ENCODE data around the gene ENAM.

- no peak for TF ChIP-seq ZNF564 (CRISPR knock-in tag; IDR thresholded peaks at IDR 0.05)
- TF ChIP-seq CHCHD3 (CRISPR knock-in tag; IDR thresholded peaks at IDR 0.05): no peak
- no peak for TF ChIP-seq STAT5B (CRISPR knock-in tag; IDR thresholded peaks at IDR 0.05)
- TF ChIP-seq, protein P1, sequence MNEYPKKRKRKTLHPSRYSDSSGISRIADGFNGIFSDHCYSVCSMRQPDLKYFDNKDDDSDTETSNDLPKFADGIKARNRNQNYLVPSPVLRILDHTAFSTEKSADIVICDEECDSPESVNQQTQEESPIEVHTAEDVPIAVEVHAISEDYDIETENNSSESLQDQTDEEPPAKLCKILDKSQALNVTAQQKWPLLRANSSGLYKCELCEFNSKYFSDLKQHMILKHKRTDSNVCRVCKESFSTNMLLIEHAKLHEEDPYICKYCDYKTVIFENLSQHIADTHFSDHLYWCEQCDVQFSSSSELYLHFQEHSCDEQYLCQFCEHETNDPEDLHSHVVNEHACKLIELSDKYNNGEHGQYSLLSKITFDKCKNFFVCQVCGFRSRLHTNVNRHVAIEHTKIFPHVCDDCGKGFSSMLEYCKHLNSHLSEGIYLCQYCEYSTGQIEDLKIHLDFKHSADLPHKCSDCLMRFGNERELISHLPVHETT (CRISPR knock-in tag; conservative IDR thresholded peaks at IDR 0.05): no peak
- TF ChIP-seq SMC3 (IDR thresholded peaks at IDR 0.05; ENCODE audit: low read length): no peak
- no peak for TF ChIP-seq RAD21 (CRISPR knock-in tag; IDR thresholded peaks at IDR 0.05)
- no peak for TF ChIP-seq ZBTB1 (CRISPR knock-in tag; IDR thresholded peaks at IDR 0.05; ENCODE audit: borderline replicate concordance)
- TF ChIP-seq MXD1 (CRISPR knock-in tag; IDR thresholded peaks at IDR 0.05): no peak
- TF ChIP-seq, protein P2, sequence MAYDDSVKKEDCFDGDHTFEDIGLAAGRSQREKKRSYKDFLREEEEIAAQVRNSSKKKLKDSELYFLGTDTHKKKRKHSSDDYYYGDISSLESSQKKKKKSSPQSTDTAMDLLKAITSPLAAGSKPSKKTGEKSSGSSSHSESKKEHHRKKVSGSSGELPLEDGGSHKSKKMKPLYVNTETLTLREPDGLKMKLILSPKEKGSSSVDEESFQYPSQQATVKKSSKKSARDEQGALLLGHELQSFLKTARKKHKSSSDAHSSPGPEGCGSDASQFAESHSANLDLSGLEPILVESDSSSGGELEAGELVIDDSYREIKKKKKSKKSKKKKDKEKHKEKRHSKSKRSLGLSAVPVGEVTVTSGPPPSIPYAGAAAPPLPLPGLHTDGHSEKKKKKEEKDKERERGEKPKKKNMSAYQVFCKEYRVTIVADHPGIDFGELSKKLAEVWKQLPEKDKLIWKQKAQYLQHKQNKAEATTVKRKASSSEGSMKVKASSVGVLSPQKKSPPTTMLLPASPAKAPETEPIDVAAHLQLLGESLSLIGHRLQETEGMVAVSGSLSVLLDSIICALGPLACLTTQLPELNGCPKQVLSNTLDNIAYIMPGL (CRISPR knock-in tag; IDR thresholded peaks at IDR 0.05; ENCODE audit: borderline replicate concordance in 1 of 2, low read depth in 1 of 2): no peak
Observed at GRCh38 chr4:70628444-70628843, at the start of gene ENAM.
